ENCODE measurements around the gene TERB1. TPM values are rescaled to one million over a fixed set of nuclear protein-coding genes. Genes with fewer than 3 reads are reported as not detected.

Gene TERB1
- total and polyA plus RNA-seq, 2 experiments from 2014 or later: 0.07 TPM; not detected in 1

DNA sequence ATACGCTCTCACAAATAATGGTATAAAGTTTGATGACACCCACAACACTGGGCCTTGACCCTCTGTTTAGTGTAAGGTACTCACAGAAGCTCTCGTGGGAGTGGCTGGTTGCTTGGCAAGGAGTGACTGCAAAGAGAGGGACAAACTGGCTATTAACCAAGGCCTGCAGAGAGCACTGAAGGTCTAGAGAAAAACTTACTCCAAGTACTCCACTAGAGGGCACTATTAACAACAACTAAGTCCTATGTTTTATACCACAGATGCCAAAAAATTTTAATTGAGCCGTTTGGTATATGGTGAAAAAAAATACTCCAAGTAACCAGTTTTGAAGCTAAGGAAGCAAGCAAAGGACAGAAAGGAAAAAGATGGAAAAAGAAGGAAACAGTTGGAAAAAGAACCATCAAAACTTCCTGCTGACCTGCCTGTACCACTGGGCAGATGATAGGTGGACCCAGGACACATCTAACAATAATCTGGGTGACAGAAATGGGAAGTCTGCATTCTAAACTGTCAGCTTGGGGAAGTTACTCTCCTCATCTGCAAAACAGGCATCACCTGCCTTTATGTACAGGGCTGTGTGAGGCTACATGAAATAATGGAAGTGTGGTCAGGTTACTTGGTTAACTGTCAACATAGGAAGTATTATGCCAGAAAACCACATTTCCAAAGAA is 73.1 kb downstream of the TERB1 start:
- Histone ChIP-seq H3K27me3 (no peaks in the 10 kb centered on the region), H3K27ac (no peak overlapping the region), H3K4me1 (ENCODE audit: insufficient read depth) (no peaks in the 10 kb centered on the region), H3K4me2 (no peak overlapping the region), H3K36me3 (replicated peaks; ENCODE audit: insufficient read depth, low read depth) (peaks cover 8% of the 10 kb centered on the region), H3K9me2 (replicated peaks; ENCODE audit: insufficient read depth) (no peaks in the 10 kb centered on the region), H4K20me1 (ENCODE audit: insufficient read depth, poor library complexity, severe bottlenecking) (no peaks in the 10 kb centered on the region), H3K9me3 (ENCODE audit: low read depth) (no peaks in the 10 kb centered on the region), H3K79me2 (peaks cover 2% of the 10 kb centered on the region), H2AFZ (no peak overlapping the region), H3K4me3 (no peak overlapping the region)
- peak; percentile 78 for DNase-seq (ENCODE audit: low spot score)
- WGBS (ENCODE audit: low lambda C conversion rate, missing lambda C conversion rate): 54% methylated on average over 3 of the region's 3 CpGs
- no peak for TF ChIP-seq EZH2phosphoT487 (IDR thresholded peaks at IDR 0.05; ENCODE audit: low read depth, severe bottlenecking, unreplicated experiment)
- TF ChIP-seq, protein P1, sequence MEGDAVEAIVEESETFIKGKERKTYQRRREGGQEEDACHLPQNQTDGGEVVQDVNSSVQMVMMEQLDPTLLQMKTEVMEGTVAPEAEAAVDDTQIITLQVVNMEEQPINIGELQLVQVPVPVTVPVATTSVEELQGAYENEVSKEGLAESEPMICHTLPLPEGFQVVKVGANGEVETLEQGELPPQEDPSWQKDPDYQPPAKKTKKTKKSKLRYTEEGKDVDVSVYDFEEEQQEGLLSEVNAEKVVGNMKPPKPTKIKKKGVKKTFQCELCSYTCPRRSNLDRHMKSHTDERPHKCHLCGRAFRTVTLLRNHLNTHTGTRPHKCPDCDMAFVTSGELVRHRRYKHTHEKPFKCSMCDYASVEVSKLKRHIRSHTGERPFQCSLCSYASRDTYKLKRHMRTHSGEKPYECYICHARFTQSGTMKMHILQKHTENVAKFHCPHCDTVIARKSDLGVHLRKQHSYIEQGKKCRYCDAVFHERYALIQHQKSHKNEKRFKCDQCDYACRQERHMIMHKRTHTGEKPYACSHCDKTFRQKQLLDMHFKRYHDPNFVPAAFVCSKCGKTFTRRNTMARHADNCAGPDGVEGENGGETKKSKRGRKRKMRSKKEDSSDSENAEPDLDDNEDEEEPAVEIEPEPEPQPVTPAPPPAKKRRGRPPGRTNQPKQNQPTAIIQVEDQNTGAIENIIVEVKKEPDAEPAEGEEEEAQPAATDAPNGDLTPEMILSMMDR (IDR thresholded peaks at IDR 0.05; ENCODE audit: poor library complexity): peak; percentile 61

GRCh38 chr16:66720766-66721165 is 80.6 kb downstream of the TERB1 start:
- Histone ChIP-seq H3K9me2 (replicated peaks; ENCODE audit: insufficient read depth) (no peaks in the 10 kb centered on the region), H3K4me3 (no peak overlapping the region), H3K79me2 (no peaks in the 10 kb centered on the region), H3K27ac (no peak overlapping the region), H3K4me2 (no peak overlapping the region), H3K9me3 (ENCODE audit: low read depth) (no peaks in the 10 kb centered on the region), H3K27me3 (no peaks in the 10 kb centered on the region), H2AFZ (no peak overlapping the region), H4K20me1 (ENCODE audit: insufficient read depth, poor library complexity, severe bottlenecking) (no peaks in the 10 kb centered on the region), H3K36me3 (replicated peaks; ENCODE audit: insufficient read depth, low read depth) (peaks cover 8% of the 10 kb centered on the region), H3K4me1 (ENCODE audit: insufficient read depth) (peaks cover under 1% of the 10 kb centered on the region)
- DNase-seq (ENCODE audit: low spot score): no peak
- 48% methylated on average over 3 of the region's 3 CpGs for WGBS (ENCODE audit: low lambda C conversion rate, missing lambda C conversion rate)
- TF ChIP-seq, protein P1 (IDR thresholded peaks at IDR 0.05; ENCODE audit: poor library complexity): no peak

DNA sequence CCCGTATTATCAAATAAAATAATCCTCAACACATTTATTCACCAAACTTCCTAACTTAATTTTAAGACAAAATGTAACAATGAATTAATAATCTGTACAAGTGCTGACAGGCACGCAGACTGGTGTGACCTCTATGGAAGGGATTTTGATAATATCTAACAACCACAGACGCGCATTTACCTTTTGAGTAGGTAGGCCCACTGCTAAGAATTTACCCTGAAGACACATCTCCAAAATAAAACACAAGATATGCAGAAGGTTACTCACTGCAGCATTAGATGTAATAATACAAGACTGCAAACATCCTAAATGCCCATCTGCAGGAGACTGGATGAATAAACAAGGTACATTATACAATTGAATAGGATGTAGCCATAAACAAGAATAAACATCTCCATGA is 82.1 kb downstream of the TERB1 start:
- TF ChIP-seq, protein P1 (IDR thresholded peaks at IDR 0.05; ENCODE audit: poor library complexity): no peak
- TF ChIP-seq EZH2 (IDR thresholded peaks at IDR 0.05; ENCODE audit: borderline replicate concordance): no peak
- TF ChIP-seq EZH2phosphoT487 (IDR thresholded peaks at IDR 0.05; ENCODE audit: low read depth, severe bottlenecking, unreplicated experiment): no peak
- Histone ChIP-seq H3K36me3 (replicated peaks; ENCODE audit: insufficient read depth, low read depth) (peaks cover 5% of the 10 kb centered on the region), H4K20me1 (ENCODE audit: insufficient read depth, poor library complexity, severe bottlenecking) (no peaks in the 10 kb centered on the region), H3K4me3 (no peak overlapping the region), H3K79me2 (no peaks in the 10 kb centered on the region), H3K27me3 (no peaks in the 10 kb centered on the region), H2AFZ (no peak overlapping the region), H3K4me2 (no peak overlapping the region), H3K4me1 (ENCODE audit: insufficient read depth) (peaks cover 13% of the 10 kb centered on the region), H3K27ac (no peak overlapping the region), H3K9me2 (replicated peaks; ENCODE audit: insufficient read depth) (no peaks in the 10 kb centered on the region), H3K9me3 (ENCODE audit: low read depth) (no peaks in the 10 kb centered on the region)
- no peak for DNase-seq (ENCODE audit: low spot score)
- 95% methylated on average over 4 of the region's 4 CpGs for WGBS (ENCODE audit: low lambda C conversion rate, missing lambda C conversion rate)

DNA sequence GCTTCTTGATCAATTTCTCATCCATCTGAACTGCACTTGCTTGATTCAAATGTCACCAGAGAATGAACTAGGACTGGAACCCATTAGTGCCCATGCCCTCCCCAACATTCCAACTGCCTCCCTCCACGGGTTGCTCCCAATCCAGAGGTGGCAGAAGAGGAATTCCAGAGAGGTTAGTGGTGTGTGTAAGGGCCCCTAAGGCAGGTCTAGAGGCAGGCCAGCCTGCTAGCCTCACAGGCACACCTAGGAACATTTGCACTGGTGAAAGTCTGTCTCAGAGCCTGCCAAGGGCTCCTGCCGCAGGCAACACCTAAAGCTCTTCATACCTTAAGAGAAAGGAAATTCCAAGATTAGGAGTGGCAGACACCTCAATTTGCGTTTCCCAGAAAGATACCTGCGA is 83.6 kb downstream of the TERB1 start:
- H4K20me1 ChIP-seq (ENCODE audit: insufficient read depth, poor library complexity, severe bottlenecking): no peaks in the 10 kb centered on the region
- H3K79me2 ChIP-seq: no peaks in the 10 kb centered on the region
- H3K27me3 ChIP-seq: no peaks in the 10 kb centered on the region
- peaks cover 16% of the 10 kb centered on the region for H3K4me1 ChIP-seq (ENCODE audit: insufficient read depth)
- WGBS (ENCODE audit: low lambda C conversion rate, missing lambda C conversion rate): 62% methylated on average over 4 of the region's 4 CpGs
- H2AFZ ChIP-seq: no peak overlapping the region
- no peak overlapping the region for H3K4me2 ChIP-seq
- no peaks in the 10 kb centered on the region for H3K9me2 ChIP-seq (replicated peaks; ENCODE audit: insufficient read depth)
- no peak overlapping the region for H3K27ac ChIP-seq
- no peak for DNase-seq (ENCODE audit: low spot score)
- no peaks in the 10 kb centered on the region for H3K36me3 ChIP-seq (replicated peaks; ENCODE audit: insufficient read depth, low read depth)
- no peaks in the 10 kb centered on the region for H3K9me3 ChIP-seq (ENCODE audit: low read depth)
- TF ChIP-seq EZH2phosphoT487 (IDR thresholded peaks at IDR 0.05; ENCODE audit: low read depth, severe bottlenecking, unreplicated experiment): no peak
- TF ChIP-seq, protein P1 (IDR thresholded peaks at IDR 0.05; ENCODE audit: poor library complexity): no peak
- no peak for TF ChIP-seq EZH2 (IDR thresholded peaks at IDR 0.05; ENCODE audit: borderline replicate concordance)
- no peak overlapping the region for H3K4me3 ChIP-seq

All from hepatocyte (in vitro differentiated cells).